Mesenteric fat pad (tissue), 1 donor: ENCODE results near the gene CHST11. TPM values are rescaled to one million over a fixed set of nuclear protein-coding genes. Genes with fewer than 3 reads are reported as not detected.

Source experiments
- DNase-seq: peaks from one replicate; pipeline ENCODE4 v3.0.0-alpha.2; 2020; ENCODE audit warnings: low spot score
- total RNA-seq: library from RNA; stranded (reverse); fragmentation: NEBNext Ultra II Directional; extraction: Animal tissue kit (Norgen Biotek cat#: 25700); gene quantifications from one replicate; pipeline ENCODE4 v1.2.1, GENCODE V29; 2021
- donor health status: DM: yes; HTN: yes; CAD: no.

The CHST11 gene
- total RNA-seq, 1 donor from 2014 or later: 15.4 TPM

GRCh38 chr12:104626069-104626837, 169.5 kb downstream of the CHST11 start:
- no peak for DNase-seq

DNA sequence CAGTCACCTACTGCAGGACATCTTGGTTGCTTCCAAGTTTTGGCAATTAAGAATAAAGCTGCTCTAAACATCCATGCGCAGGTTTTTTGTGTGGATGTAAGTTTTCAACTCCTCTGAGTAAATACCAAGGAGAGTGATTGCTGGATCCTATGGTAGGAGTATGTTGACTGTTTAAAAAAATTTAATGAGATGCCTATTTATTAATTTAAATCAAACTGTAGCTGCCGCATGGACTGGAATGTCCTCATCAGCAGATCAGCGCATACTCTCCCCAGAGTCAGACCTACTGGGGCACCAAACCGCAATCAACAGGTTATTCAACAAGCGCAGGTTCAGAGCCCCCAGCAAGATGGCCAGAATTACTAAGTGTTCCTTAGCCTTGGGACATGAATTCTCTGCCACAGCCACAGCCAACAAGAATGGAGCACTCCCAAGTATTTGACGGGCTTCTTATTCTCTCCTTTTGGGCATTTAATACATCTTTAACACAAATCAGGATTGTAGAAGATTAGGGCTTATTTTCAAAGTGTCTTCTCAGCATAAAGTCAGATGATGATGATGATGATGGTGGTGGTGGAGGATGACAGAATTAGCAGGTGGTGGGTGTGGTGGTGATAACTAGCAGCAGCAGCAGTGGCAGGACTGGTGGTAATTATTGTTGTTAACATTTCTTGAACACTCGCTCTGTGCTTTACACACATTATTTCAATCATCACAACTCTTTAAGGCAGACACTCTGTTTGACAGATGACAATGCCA, 170.7 kb downstream of the CHST11 start:
- no peak for DNase-seq

- DNase-seq: no peak
Measured at GRCh38 chr12:104627990-104628830, 171.5 kb downstream of the CHST11 start.

- no peak for DNase-seq
Measured at GRCh38 chr12:104628831-104629135, 172.0 kb downstream of the CHST11 start.

GRCh38 chr12:104630230-104630670, 173.5 kb downstream of the CHST11 start:
- DNase-seq: no peak

DNA sequence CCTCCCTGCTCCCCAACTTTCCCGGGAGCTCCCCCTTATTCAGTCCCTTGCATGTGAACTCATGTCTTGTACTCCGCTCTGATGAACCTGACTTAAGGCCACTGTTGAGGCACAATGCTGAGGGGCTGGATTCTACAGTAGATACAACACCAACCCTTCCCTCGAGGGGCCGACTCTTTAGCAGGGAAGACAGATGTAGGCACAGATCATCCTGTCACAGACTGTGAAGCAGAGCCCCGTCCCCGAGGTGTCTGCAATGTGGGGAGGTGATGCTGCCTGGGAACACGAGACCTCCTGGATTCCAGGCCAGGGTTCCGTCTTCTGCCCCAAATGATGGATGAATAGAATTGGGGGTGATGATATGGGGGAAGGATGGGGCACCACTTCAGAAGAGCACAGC, 175.1 kb downstream of the CHST11 start:
- DNase-seq: no peak

- DNase-seq: no peak
Measured at GRCh38 chr12:104632724-104633201, 176.0 kb downstream of the CHST11 start.

GRCh38 chr12:104634044-104634443, 177.3 kb downstream of the CHST11 start:
- DNase-seq: no peak

DNA sequence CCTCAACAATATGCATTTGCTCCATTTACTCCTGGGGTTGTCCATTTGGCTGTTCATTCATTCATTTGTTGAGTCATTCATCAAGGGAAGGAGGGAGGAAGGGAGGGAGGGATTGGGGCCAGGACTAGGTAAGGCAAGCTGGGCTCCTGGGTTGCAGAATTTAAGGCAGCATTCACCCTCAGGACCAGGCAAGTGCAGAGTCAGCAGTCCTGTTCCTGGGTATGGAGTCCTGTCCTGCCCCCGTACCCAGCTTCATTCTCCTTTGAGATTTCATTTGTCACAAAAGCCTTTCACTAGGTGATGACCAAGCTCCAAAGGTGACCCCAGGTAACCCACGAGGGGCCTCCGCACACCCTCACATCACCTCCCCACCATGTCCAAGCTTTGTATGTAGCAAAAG, 178.1 kb downstream of the CHST11 start:
- DNase-seq: no peak

GRCh38 chr12:104635607-104636343, 179.0 kb downstream of the CHST11 start:
- DNase-seq: no peak

DNA sequence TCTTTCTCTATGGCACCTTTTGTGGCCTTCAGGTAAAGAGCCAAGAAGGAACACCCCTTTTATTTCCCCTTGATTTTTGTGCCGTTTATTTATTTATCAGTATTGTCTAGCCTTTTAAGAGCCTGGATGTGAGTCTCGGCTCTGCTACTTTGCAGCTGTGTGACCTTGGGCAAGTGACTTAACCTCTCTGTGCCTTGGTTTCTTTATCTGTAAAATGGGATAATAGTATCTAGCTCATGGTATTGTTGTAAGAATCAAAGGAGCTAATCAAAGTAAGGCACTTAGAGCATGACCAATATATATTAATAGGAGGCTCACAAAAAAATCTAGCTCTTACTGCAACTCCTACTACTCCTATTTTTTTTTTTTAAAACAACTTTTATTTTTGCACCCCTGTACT, 179.7 kb downstream of the CHST11 start:
- no peak for DNase-seq

DNA sequence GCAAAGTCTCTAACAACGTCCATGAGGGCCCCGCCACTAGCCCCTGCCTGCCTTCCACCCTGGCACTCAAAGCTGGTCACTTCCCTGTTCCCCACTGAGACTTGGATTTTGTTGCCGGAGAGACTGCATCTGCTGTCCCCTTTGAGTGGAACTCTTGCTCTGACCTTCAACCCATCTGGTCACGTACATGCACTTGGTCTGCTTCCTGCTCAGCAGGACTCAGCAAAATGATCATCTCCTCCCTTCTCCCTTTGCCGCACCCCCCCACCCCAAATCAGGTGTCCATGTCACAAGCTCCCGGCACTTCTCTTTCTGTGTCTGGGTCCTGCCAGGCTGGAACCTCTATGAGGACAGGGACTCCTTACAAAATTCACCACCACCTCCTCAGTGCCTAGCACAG, 180.9 kb downstream of the CHST11 start:
- DNase-seq: no peak

DNA sequence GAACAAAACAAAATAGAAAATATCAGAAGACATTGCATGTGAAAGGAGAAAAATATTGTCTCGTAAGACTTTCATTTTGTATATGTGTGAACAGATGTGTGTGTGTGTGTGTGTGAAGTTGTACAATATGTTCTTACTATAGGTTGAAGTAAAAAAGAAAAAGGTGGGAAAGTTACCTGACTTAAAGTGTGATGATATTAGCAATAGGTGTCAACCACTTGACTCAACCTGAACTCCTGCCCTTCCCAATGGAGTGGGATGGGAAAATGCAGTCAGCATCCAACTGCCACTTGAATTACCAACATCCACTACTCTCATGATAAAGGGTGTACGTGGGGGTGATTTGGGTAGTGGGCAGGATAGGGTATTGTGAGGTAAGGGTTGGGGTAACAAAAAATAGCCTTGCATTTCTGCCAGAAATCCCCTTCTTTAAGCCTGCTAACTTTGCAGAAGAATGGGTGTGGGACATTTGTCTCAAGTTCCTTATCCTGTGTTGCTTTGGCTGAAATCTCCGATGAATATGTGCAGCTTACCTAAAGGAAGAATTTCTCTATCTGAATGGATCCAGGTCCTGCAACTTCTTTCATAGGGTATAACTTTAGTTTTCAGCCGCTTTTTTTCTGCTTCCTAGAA, 181.6 kb downstream of the CHST11 start:
- no peak for DNase-seq

DNA sequence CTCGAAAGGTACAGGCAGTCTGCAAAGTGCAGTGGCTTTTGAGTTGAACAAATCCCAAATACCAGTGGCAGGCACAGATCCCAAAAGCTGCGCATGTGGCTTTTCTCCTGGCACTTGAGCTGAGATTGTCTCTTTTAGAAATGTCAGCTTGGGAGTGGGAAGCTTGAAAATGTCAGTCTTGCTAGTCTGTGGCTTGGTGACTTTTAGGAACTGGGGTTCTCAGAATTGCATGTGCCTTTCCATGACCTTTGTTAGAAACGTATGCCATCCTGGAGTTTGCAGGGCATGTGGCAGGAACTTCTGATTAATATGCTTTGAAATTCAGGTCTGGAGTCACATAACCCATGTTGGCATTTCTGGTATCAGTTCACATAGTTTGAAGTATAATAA, 182.1 kb downstream of the CHST11 start:
- DNase-seq: no peak

DNA sequence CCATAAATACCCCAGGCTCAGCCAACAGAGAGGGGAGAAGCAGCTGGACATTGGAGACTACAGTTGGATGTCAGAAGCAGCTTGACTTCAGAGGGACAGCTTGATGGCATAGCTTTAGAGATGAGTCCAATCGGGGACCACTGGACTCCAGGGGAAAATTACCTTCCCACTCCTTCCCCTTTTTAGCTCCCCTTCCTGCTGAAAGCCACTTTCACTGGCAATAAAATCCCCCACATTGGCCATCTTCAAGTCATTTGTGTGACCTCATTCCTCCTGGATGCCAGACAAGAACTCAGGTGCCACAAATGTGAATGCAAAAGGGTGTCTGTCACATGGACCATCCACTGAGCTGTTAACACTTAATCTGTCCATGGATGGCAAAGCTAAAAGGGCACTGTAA, 184.2 kb downstream of the CHST11 start:
- DNase-seq: no peak

GRCh38 chr12:104641862-104642261, 185.1 kb downstream of the CHST11 start:
- no peak for DNase-seq

- DNase-seq: no peak
Measured at GRCh38 chr12:104643093-104643818, 186.5 kb downstream of the CHST11 start.

- no peak for DNase-seq
Measured at GRCh38 chr12:104643819-104644669, 187.3 kb downstream of the CHST11 start.

DNA sequence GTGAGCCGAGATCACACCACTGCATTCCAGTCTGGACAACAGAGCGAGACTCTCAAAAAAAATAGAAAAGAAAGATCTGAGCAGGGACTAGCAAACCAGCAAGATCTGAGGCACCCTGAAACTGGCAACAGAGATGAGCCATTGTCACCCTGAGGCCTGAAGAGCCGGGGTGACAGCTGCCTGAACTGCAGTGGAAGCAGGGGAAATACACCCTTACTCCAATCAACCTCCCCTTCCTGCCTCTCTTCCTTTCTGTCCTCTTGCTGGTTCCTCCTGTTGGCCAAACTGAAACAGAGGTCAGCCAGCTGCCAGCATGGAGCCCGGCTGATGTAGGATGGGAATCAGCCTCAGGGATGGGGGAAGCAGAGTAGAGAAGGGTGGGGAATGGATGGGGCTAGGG, 192.0 kb downstream of the CHST11 start:
- DNase-seq: no peak
